Ectodermal cell (in vitro differentiated cells): ENCODE results near the gene MUC5B.
"Not testable (repeated sequence)": the region's sequence is repeated elsewhere in the genome, so short reads cannot be mapped to it uniquely, and the experiment has no call there.

Experiments used
- H3K27ac ChIP-seq: 2 replicates; pipeline ENCODE4 v1.7.0; 2013; ENCODE audit warnings: mild to moderate bottlenecking, low read depth, low read length; ENCODE audit not compliant: insufficient read depth, poor library complexity, severe bottlenecking
- H3K27me3 ChIP-seq: 2 replicates; pipeline ENCODE4 v1.7.0; 2013; ENCODE audit warnings: mild to moderate bottlenecking, low read length; ENCODE audit not compliant: insufficient read depth, control insufficient read depth, poor library complexity, severe bottlenecking
- H3K36me3 ChIP-seq: one replicate; pipeline ENCODE4 v1.7.0; 2013; ENCODE audit warnings: low read length; ENCODE audit not compliant: control insufficient read depth, insufficient read depth
- H3K4me1 ChIP-seq: one replicate; pipeline ENCODE4 v1.7.0; 2013; ENCODE audit warnings: low read length; ENCODE audit not compliant: control insufficient read depth, insufficient read depth
- H3K4me3 ChIP-seq: 2 replicates; pipeline ENCODE4 v1.7.0; 2013; ENCODE audit warnings: low read depth, low read length, control low read depth; ENCODE audit not compliant: insufficient read depth
- H3K9me3 ChIP-seq: 2 replicates; pipeline ENCODE4 v1.7.0; 2013; ENCODE audit warnings: mild to moderate bottlenecking, low read length, moderate library complexity; ENCODE audit not compliant: control insufficient read depth
- WGBS, 2 experiments: methylation state at CpG; one replicate each; pipeline ENCODE4 v1.1.7; 2013; ENCODE audit warnings: missing lambda C conversion rate in 2 of 2; 5-methylcytosine and 5-hydroxymethylcytosine counted together

MUC5B gene

GRCh38 chr11:1240771-1241170 lies 17.9 kb downstream of the MUC5B start:
- Histone ChIP-seq H3K4me3 (no peak overlapping the region), H3K27me3 (no peaks in the 10 kb centered on the region), H3K27ac (no peak overlapping the region), H3K4me1 (no peaks in the 10 kb centered on the region), H3K36me3 (no peaks in the 10 kb centered on the region), H3K9me3 (no peaks in the 10 kb centered on the region)
- WGBS, 2 experiments, result 90 to 92% methylated on average over 25 of the region's 25 CpGs

- Histone ChIP-seq H3K4me3 (no peak overlapping the region), H3K9me3 (no peaks in the 10 kb centered on the region), H3K27ac (no peak overlapping the region), H3K27me3 (no peaks in the 10 kb centered on the region), H3K36me3 (no peaks in the 10 kb centered on the region), H3K4me1 (no peaks in the 10 kb centered on the region)
- 92 to 94% methylated on average over 20 of the region's 20 CpGs for WGBS, 2 experiments
These were observed 18.8 kb downstream of the MUC5B start for GRCh38 chr11:1241706-1242105.

- H3K27me3 ChIP-seq, result no peaks in the 10 kb centered on the region
- H3K4me3 ChIP-seq, result no peak overlapping the region
- no peak overlapping the region for H3K27ac ChIP-seq
- 89 to 93% methylated on average over 20 of the region's 20 CpGs for WGBS, 2 experiments
- no peaks in the 10 kb centered on the region for H3K9me3 ChIP-seq
- no peaks in the 10 kb centered on the region for H3K4me1 ChIP-seq
- no peaks in the 10 kb centered on the region for H3K36me3 ChIP-seq
These were observed 19.4 kb downstream of the MUC5B start for GRCh38 chr11:1242289-1242688.

- not testable (repeated sequence) for H3K27me3 ChIP-seq, H3K4me3 ChIP-seq, H3K4me1 ChIP-seq, H3K27ac ChIP-seq, H3K36me3 ChIP-seq, H3K9me3 ChIP-seq
- 80% methylated on average over 4 to 7 of the region's 11 CpGs for WGBS, 2 experiments
These were observed 19.9 kb downstream of the MUC5B start for GRCh38 chr11:1242751-1243150.

GRCh38 chr11:1243521-1243920 lies 20.7 kb downstream of the MUC5B start:
- not testable (repeated sequence) for H3K9me3 ChIP-seq, H3K27me3 ChIP-seq, H3K4me3 ChIP-seq, H3K36me3 ChIP-seq, H3K27ac ChIP-seq, H3K4me1 ChIP-seq
- WGBS, 2 experiments, result 90 to 91% methylated on average over 11 to 12 of the region's 18 CpGs

- not testable (repeated sequence) for H3K4me3 ChIP-seq, H3K4me1 ChIP-seq, H3K27me3 ChIP-seq, H3K27ac ChIP-seq, H3K9me3 ChIP-seq, H3K36me3 ChIP-seq
- WGBS, 2 experiments, result 92 to 99% methylated on average over 9 of the region's 9 CpGs
These were observed 21.7 kb downstream of the MUC5B start for GRCh38 chr11:1244557-1244956.

GRCh38 chr11:1245717-1246116 lies 22.9 kb downstream of the MUC5B start:
- H3K27me3 ChIP-seq, H3K4me1 ChIP-seq, H3K36me3 ChIP-seq, H3K4me3 ChIP-seq, H3K27ac ChIP-seq, H3K9me3 ChIP-seq: not testable (repeated sequence)
- WGBS, 2 experiments, result 89 to 90% methylated on average over 13 of the region's 14 CpGs

GRCh38 chr11:1246301-1246700 lies 23.4 kb downstream of the MUC5B start:
- H3K27ac ChIP-seq, H3K4me1 ChIP-seq, H3K9me3 ChIP-seq, H3K4me3 ChIP-seq, H3K36me3 ChIP-seq, H3K27me3 ChIP-seq: not testable (repeated sequence)
- WGBS, 2 experiments, result 88 to 90% methylated on average over 14 of the region's 14 CpGs

GRCh38 chr11:1247026-1247425 lies 24.2 kb downstream of the MUC5B start:
- 92 to 93% methylated on average over 13 to 14 of the region's 14 CpGs for WGBS, 2 experiments
- H3K4me3 ChIP-seq, H3K27ac ChIP-seq, H3K36me3 ChIP-seq, H3K4me1 ChIP-seq, H3K27me3 ChIP-seq, H3K9me3 ChIP-seq: not testable (repeated sequence)

- not testable (repeated sequence) for H3K4me3 ChIP-seq, H3K4me1 ChIP-seq, H3K9me3 ChIP-seq, H3K36me3 ChIP-seq, H3K27ac ChIP-seq, H3K27me3 ChIP-seq
- 84 to 98% methylated on average over 7 to 8 of the region's 18 CpGs for WGBS, 2 experiments
These were observed 26.1 kb downstream of the MUC5B start for GRCh38 chr11:1248951-1249350.

GRCh38 chr11:1250411-1250810 lies 27.5 kb downstream of the MUC5B start:
- H3K27ac ChIP-seq, H3K4me3 ChIP-seq, H3K36me3 ChIP-seq, H3K9me3 ChIP-seq, H3K27me3 ChIP-seq, H3K4me1 ChIP-seq: not testable (repeated sequence)
- WGBS, 2 experiments, result 93 to 94% methylated on average over 4 of the region's 12 CpGs
